MM.1S (cell line): Measurements from ENCODE around the gene SLC7A8.

Experiments used
- DNase-seq: peaks from one replicate; pipeline ENCODE4 v3.0.0-alpha.2; 2015
- H2AFZ ChIP-seq: fragments of 300-600 bp; sonication (generic); 2 replicates; pipeline ENCODE4 v1.6.0; 2016; ENCODE audit warnings: antibody characterized with exemption, low read length
- H3F3A ChIP-seq: fragments of 300-600 bp; sonication (generic); 2 replicates; pipeline ENCODE4 v1.6.1; 2016; ENCODE audit warnings: mild to moderate bottlenecking, antibody characterized with exemption, low read length, moderate library complexity, mixed read lengths; ENCODE audit not compliant: insufficient read depth
- H3K27ac ChIP-seq: fragments of 300-600 bp; sonication (generic); 2 replicates; pipeline ENCODE4 v1.5.1; 2016; ENCODE audit warnings: mild to moderate bottlenecking, low read length
- H3K27me3 ChIP-seq: fragments of 300-600 bp; sonication (generic); replicated peaks from 2 replicates; pipeline ENCODE4 v1.6.0; 2016; ENCODE audit warnings: low read length; ENCODE audit not compliant: insufficient read depth
- H3K36me3 ChIP-seq: fragments of 300-600 bp; sonication (generic); replicated peaks from 2 replicates; pipeline ENCODE4 v1.6.1; 2016; ENCODE audit warnings: mild to moderate bottlenecking, low read length, mixed read lengths; ENCODE audit not compliant: insufficient read depth
- H3K4me1 ChIP-seq: fragments of 300-600 bp; sonication (generic); 2 replicates; pipeline ENCODE4 v1.6.1; 2016; ENCODE audit warnings: low read length, mixed read lengths
- H3K4me2 ChIP-seq: fragments of 300-600 bp; sonication (generic); 2 replicates; pipeline ENCODE4 v1.6.0; 2016; ENCODE audit warnings: low read depth, low read length
- H3K4me3 ChIP-seq: fragments of 300-600 bp; sonication (generic); 2 replicates; pipeline ENCODE4 v1.5.1; 2016; ENCODE audit warnings: low read length, mixed read lengths
- H3K79me2 ChIP-seq: fragments of 300-600 bp; sonication (generic); 2 replicates; pipeline ENCODE4 v1.6.1; 2016; ENCODE audit warnings: mixed run types, low read length, mixed read lengths
- H3K9ac ChIP-seq: fragments of 300-600 bp; sonication (generic); 2 replicates; pipeline ENCODE4 v1.6.1; 2016; ENCODE audit warnings: low read length, mixed read lengths
- H3K9me2 ChIP-seq: fragments of 300-600 bp; sonication (generic); replicated peaks from 2 replicates; pipeline ENCODE4 v1.6.1; 2016; ENCODE audit warnings: mild to moderate bottlenecking, low read length, mixed read lengths; ENCODE audit not compliant: insufficient read depth
- H3K9me3 ChIP-seq: fragments of 300-600 bp; sonication (generic); replicated peaks from 2 replicates; pipeline ENCODE4 v1.6.1; 2016; ENCODE audit warnings: mild to moderate bottlenecking, low read length, mixed read lengths; ENCODE audit not compliant: insufficient read depth
- H4K20me1 ChIP-seq: fragments of 300-600 bp; sonication (generic); 2 replicates; pipeline ENCODE4 v1.6.1; 2016; ENCODE audit warnings: mild to moderate bottlenecking, low read length, moderate library complexity, mixed read lengths; ENCODE audit not compliant: insufficient read depth
- EZH2 ChIP-seq: fragments of 300-600 bp; sonication (generic); optimal IDR thresholded peaks from 2 replicates; pipeline ENCODE3; 2017; ENCODE audit warnings: low read depth, mild to moderate bottlenecking, antibody characterized with exemption, low read length, mixed read lengths
- EZH2phosphoT487 ChIP-seq: fragments of 300-600 bp; sonication (generic); IDR thresholded peaks from 2 replicates; pipeline ENCODE4 v1.6.1; 2018; ENCODE audit warnings: antibody characterized with exemption, low read length
- TF ChIP-seq, protein P1 (sequence below): fragments of 300-600 bp; sonication (generic); IDR thresholded peaks from 2 replicates; pipeline ENCODE4 v1.5.1; 2016; ENCODE audit warnings: antibody characterized with exemption, low read length, mixed read lengths

SLC7A8 gene

DNA sequence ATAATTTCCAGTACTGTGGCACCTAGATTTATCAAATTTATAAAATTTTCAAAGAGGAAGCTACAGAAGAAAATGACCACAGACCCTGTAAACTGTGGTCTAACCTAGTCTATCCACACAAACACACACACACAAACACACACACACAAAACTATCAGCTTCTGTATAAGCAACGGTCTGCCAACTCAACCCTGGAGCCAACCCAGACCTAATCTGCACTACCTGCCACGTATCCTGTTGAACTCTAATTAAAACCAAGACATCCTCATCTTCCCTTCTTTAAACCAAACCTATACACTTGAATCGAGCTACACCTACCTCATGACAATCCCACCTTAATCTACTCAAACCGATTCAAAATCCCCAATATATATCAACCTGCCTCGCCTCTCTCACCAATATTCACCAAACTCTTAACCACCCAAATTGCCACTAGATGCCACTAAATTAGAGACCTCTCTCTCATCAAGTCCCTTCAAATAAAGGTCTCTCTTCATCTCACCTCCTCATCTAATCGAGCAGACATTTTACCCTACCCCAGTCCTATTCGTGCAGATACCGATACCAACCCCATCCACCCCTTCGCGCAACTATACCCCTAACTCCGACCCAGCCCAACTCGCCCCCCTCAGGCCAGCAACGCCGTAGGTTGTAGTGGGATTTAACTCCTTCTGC lies 89.3 kb downstream of the SLC7A8 start:
- Histone ChIP-seq H3K4me2 (peak overlapping the region; percentile 76), H3K9me3 (no peaks in the 10 kb centered on the region), H3K4me1 (no peaks in the 10 kb centered on the region), H4K20me1 (no peaks in the 10 kb centered on the region), H3K9me2 (no peaks in the 10 kb centered on the region), H3K79me2 (peaks cover 61% of the 10 kb centered on the region), H3K36me3 (no peaks in the 10 kb centered on the region; the same call in 1 of the 2 replicates), H3K27ac (peak overlapping the region; percentile 84; the same call in 1 of the 2 replicates), H3K9ac (peak overlapping the region; percentile 95), H3F3A (no peaks in the 10 kb centered on the region), H2AFZ (peak overlapping the region; percentile 74; the same call in 1 of the 2 replicates), H3K27me3 (no peaks in the 10 kb centered on the region), H3K4me3 (peak overlapping the region; percentile 86)
- no peak for DNase-seq
- no peak for TF ChIP-seq EZH2
- no peak for TF ChIP-seq EZH2phosphoT487
- TF ChIP-seq, protein P1, sequence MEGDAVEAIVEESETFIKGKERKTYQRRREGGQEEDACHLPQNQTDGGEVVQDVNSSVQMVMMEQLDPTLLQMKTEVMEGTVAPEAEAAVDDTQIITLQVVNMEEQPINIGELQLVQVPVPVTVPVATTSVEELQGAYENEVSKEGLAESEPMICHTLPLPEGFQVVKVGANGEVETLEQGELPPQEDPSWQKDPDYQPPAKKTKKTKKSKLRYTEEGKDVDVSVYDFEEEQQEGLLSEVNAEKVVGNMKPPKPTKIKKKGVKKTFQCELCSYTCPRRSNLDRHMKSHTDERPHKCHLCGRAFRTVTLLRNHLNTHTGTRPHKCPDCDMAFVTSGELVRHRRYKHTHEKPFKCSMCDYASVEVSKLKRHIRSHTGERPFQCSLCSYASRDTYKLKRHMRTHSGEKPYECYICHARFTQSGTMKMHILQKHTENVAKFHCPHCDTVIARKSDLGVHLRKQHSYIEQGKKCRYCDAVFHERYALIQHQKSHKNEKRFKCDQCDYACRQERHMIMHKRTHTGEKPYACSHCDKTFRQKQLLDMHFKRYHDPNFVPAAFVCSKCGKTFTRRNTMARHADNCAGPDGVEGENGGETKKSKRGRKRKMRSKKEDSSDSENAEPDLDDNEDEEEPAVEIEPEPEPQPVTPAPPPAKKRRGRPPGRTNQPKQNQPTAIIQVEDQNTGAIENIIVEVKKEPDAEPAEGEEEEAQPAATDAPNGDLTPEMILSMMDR, result peak; percentile 18

DNA sequence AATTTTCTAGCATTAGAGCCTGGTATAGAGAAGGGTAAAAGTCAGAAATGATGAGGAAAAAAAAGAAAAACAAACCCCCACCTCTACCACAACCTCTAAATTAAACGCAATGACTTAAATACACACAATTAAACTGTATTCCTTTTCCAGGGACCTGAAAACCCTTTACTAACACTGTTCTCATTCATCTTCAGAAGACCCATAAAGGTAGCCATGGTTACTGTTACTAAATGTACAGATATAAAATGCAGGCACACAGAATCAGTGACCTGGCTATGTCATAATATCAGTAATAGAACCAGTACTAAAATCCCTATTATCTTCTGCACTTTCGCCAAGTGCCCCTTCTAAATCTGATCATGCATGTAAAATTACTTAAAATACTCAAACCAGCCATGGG lies 89.9 kb downstream of the SLC7A8 start:
- Histone ChIP-seq H3K9ac (peak overlapping the region; percentile 95; the same call in 1 of the 2 replicates), H3K27ac (no peak overlapping the region), H3K79me2 (peaks cover 59% of the 10 kb centered on the region)

DNA sequence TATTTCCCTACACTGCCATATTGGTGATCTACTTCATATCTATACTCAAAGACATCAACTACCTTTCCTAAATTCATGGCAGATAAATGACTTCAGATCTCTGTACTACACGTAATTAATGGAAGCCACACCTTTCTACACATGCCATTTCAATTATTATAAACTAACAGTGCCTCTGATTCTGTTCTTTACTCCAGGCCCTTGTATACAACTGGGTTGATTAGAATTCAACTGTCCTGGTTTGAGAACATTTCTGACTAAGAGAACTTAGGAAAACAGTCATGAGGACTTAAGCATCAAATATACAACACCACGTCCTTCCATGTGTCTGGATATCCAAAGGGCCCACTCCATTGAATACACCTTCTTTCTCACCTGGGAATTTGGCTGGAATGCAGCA lies 90.4 kb downstream of the SLC7A8 start:
- Histone ChIP-seq H3K79me2 (peaks cover 56% of the 10 kb centered on the region), H2AFZ (no peak overlapping the region), H3K27me3 (no peaks in the 10 kb centered on the region), H3K4me2 (no peak overlapping the region), H3K9me2 (no peaks in the 10 kb centered on the region), H3K9ac (no peak overlapping the region), H3K36me3 (no peaks in the 10 kb centered on the region; the same call in 1 of the 2 replicates), H3K4me1 (no peaks in the 10 kb centered on the region), H3F3A (no peaks in the 10 kb centered on the region), H3K9me3 (no peaks in the 10 kb centered on the region), H4K20me1 (no peaks in the 10 kb centered on the region), H3K27ac (no peak overlapping the region), H3K4me3 (no peak overlapping the region)
- TF ChIP-seq EZH2 (no peak), EZH2phosphoT487 (no peak)
- TF ChIP-seq, protein P1, result no peak
- no peak for DNase-seq

More for the DNA sequence above, 89.9 kb downstream of the SLC7A8 start:
- Histone ChIP-seq H3K9me3 (no peaks in the 10 kb centered on the region), H3K4me3 (peak overlapping the region; percentile 86; the same call in 1 of the 2 replicates), H3K27me3 (no peaks in the 10 kb centered on the region), H3K4me2 (peak overlapping the region; percentile 76; the same call in 1 of the 2 replicates), H3F3A (no peaks in the 10 kb centered on the region), H4K20me1 (no peaks in the 10 kb centered on the region), H3K4me1 (no peaks in the 10 kb centered on the region), H3K36me3 (no peaks in the 10 kb centered on the region; the same call in 1 of the 2 replicates), H3K9me2 (no peaks in the 10 kb centered on the region), H2AFZ (no peak overlapping the region)
- TF ChIP-seq EZH2, result no peak
- no peak for TF ChIP-seq EZH2phosphoT487
- TF ChIP-seq, protein P1, result no peak
- no peak for DNase-seq
